H1 (cell line): Measurements from ENCODE around the gene IFT74.

Experiments
- TEAD4 ChIP-seq: IDR thresholded peaks from 2 replicates; pipeline ENCODE4 v1.6.1; 2012; ENCODE audit warnings: low read depth, low read length, inconsistent platforms, mixed read lengths
- USF2 ChIP-seq: IDR thresholded peaks from 2 replicates; pipeline ENCODE4 v1.6.1; 2011; ENCODE audit warnings: low read length, improper control_type of control experiment

DNA sequence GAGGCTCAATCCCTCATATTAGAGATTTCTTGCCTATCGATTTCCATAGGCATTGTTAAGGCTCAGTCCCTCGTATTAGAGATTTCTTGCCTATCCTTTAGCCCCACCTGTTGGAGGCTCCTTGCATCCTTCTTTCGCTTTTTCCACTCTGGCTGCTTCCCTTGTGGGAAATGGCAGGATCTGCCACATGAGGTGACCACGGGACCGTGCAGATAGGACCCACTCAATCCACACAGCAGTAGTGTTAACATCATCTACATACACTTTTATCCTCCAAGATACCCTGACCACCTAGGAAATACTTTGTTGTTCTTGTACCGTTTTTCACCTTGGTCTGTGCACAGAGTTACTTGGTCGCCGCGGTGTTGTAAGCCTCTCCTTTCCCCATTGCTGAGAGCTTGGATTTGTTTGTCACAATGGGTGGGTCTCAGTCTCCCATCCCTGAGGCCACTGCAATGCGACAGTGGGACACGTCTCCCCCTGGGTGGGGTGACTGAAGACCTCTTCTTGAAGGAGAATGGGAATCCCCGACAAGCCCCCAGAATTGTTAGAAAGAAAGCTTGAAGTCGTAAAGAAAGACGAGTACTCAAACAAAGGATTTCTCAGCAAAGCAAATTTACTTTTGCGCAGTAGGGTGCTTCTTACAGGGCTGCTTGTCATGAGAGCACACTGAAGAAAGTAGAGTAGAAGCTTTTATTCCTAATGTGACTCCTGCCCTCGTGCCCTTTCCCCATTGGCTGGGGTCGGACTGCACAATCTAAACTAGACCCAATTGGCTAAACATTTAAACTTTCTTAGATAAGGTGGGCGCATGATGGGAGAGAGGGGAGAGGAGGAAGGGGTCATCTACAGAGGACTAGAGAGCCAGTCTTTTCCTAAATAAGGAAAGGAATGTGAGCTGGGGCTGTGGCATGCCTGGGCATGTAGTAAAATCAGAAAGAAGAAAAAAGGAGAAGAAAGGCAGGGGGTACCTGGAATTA is 19.8 kb downstream of the IFT74 start:
- peak; percentile 84 for TF ChIP-seq TEAD4
- TF ChIP-seq USF2, result peak; percentile 41; the same call in 1 of the 2 replicates
